Activated naive CD8-positive, alpha-beta T cell (primary cell): Measurements from ENCODE around the gene MIPEP.

ENCODE experiments used
- H3K27ac Mint-ChIP-seq: one replicate; pipeline ENCODE4 v1.8.0; 2021; ENCODE audit warnings: mixed read lengths
- H3K27me3 Mint-ChIP-seq: one replicate; pipeline ENCODE4 v1.8.0; 2021; ENCODE audit warnings: mixed read lengths
- H3K36me3 Mint-ChIP-seq: one replicate; pipeline ENCODE4 v1.8.0; 2021; ENCODE audit warnings: mixed read lengths
- H3K4me1 Mint-ChIP-seq: one replicate; pipeline ENCODE4 v1.8.0; 2021; ENCODE audit warnings: low read depth, mixed read lengths
- H3K4me3 Mint-ChIP-seq: one replicate; pipeline ENCODE4 v1.8.0; 2021; ENCODE audit warnings: mild to moderate bottlenecking, mixed read lengths
- H3K9me3 Mint-ChIP-seq: one replicate; pipeline ENCODE4 v1.8.0; 2021; ENCODE audit warnings: low read depth, mixed read lengths

The MIPEP gene

DNA sequence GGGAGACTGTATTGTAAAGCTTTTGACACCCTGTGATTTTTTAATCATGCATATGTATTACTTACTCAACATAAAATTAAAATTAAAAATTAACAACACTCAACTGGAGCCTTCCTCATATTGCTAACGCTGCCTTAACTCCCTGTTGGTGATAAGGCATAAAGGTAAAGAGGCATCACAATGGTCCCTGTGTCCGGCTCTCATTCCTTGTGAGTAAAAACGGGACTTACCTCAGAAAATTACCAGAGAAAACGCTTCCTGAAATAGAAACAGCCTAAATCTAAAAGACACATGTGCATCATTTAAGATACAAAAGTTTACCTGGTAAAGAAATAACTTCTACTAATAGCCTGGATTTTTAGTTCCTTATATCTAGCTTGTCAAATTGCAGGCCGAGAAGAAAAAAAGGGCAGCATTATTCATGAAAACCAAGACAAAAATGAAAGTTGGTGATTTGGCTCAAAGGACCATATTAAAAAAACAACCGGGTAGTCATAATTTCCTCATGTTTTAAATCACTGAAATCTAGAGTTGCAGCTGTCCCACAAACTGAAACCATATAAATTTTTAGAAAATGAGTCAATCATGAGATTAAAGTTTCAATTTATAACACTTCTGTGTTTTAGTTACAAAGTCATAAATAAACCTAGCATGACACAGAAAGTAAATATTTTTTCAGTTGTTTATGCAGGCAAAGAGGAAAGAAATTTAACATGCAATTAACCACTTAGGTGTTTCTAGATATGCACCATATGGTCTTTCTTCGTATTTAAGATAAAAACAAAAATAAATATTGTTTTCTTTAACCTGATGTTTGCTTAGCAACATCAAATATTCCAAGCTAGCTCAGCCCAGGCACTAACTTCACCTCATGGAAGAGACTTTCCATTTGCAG is 94.7 kb downstream of the MIPEP start:
- Mint-ChIP-seq H3K36me3 (peaks cover 26% of the 10 kb centered on the region), H3K4me1 (peaks cover 4% of the 10 kb centered on the region), H3K9me3 (no peaks in the 10 kb centered on the region), H3K27me3 (no peaks in the 10 kb centered on the region), H3K4me3 (no peak overlapping the region), H3K27ac (no peak overlapping the region)

DNA sequence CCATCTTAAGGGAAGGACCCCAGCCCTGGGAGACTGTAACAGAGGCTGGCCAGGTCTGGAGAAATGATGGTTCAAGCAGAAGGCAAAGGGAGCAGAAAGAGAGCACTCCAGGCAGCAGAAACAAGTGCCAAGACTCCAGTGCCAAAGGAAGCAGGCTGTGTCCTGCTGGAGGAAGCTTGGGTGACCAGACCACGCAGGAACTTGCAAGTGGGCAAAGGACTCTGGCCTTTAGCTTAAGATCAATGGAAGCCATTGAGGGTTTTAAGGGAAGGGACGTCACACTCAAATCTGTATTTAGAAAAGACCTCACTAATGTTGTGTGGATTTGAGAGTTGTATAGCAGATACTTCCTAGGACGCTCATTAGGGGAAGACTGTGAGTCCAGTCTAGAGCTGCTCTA is 95.5 kb downstream of the MIPEP start:
- Mint-ChIP-seq H3K27me3 (no peaks in the 10 kb centered on the region), H3K4me3 (no peak overlapping the region), H3K27ac (no peak overlapping the region), H3K36me3 (peaks cover 25% of the 10 kb centered on the region), H3K4me1 (peaks cover 3% of the 10 kb centered on the region), H3K9me3 (no peaks in the 10 kb centered on the region)

DNA sequence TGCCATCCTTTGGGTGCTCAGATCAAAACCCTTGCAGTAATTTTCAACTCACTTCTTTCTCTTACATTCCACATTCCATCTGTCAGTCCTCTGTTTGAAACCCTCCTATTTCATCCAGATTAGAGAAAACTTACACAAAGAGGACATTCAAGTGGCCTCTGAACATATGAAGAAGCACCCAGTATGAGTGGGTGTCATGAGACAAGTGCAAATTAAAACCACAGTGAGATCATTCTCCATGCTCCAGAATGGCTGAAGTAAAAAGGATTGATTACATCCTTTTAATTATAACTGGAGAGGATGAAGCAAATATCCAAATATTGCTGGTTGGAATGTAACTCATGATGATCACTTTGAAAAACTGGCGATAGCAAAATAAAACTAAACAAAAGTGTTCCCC is 96.5 kb downstream of the MIPEP start:
- Mint-ChIP-seq H3K9me3 (no peaks in the 10 kb centered on the region), H3K27ac (no peak overlapping the region), H3K4me1 (no peaks in the 10 kb centered on the region), H3K4me3 (no peak overlapping the region), H3K36me3 (peaks cover 20% of the 10 kb centered on the region), H3K27me3 (no peaks in the 10 kb centered on the region)

DNA sequence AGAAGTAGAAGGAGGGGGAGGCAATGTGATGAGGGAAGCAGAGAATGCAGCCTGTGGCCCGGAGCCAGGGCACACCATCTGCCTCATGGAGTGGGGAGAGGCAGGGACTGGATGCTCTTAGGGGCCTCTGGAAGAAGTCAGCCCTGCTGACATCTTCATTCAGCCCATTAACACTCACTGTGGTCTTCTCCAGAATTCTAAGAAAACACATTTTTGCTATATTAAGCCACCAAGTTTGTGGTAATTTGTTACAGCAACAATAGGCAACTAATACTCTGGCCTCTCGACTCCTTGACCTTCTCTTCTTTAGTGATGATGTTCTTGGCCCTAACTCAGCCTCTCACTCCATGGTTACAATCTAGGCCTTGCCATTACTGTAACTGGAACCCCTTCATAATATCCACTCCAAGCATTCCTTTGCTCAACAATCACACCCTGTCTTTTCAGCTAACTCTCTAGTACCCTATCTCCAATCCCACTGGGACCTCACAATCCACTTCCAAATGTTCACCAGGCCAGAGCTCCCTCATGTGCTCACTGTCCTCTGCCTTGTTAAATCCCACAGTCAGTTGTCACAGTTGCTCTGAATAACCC is 98.5 kb downstream of the MIPEP start:
- Mint-ChIP-seq H3K36me3 (peaks cover 17% of the 10 kb centered on the region), H3K27ac (no peak overlapping the region), H3K9me3 (no peaks in the 10 kb centered on the region), H3K27me3 (no peaks in the 10 kb centered on the region), H3K4me1 (no peaks in the 10 kb centered on the region), H3K4me3 (no peak overlapping the region)

DNA sequence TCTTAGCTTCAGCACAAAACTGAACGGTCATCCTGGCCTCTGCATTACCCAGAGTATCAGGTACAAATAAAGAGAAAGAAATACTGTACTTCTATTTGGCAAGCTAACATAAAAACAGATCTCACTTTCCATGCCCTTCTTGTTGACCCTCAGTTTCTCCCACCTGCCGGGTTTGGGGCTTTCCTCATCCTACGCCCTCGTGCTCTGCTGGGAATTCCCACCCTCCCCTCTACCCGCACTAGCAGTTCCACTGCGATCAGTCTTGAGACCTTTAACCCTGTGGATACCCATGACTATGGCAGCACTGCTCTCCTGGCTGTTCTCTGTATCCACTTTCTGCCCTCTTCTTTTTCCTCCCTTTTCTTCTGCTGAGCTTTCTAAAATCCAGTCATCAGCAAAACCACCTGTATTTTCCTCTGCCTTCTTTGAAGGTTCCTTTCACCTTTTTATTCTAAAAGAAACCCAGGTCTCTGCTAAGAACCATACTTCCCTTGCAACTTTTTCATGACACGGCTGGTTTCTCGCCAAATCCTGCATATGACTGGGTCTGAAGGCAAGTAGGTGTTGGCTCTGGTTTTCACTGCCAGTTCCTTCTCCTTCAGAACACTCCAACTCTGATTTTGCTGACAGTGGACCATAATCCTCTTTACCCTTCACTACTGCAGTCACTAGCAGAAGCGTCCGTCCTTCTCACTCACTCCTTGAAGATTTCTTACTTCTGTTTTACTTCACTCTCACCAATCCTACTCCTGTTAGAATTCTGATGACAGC is 99.4 kb downstream of the MIPEP start:
- Mint-ChIP-seq H3K4me1 (no peaks in the 10 kb centered on the region), H3K4me3 (no peak overlapping the region), H3K36me3 (peaks cover 21% of the 10 kb centered on the region), H3K9me3 (no peaks in the 10 kb centered on the region), H3K27me3 (no peaks in the 10 kb centered on the region), H3K27ac (no peak overlapping the region)

DNA sequence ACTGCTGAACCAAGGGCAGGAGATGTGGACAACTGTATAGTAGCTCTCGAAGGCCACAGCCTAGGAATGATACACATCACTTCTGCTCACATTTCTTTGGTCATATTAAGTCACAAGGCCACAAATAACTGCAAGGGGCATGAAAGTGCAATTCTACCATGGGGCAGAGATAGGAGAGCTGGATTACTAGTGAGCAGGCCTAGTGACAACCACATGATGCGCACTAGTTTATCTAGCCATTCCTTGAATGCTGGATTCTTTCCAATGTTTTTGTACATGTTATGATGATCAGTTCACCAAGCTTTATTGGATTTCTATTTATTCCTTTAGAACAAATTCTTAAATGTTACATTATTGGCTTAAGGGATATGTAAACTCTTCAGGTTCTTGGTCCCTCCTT is 100.7 kb downstream of the MIPEP start:
- no peak overlapping the region for H3K4me3 Mint-ChIP-seq

DNA sequence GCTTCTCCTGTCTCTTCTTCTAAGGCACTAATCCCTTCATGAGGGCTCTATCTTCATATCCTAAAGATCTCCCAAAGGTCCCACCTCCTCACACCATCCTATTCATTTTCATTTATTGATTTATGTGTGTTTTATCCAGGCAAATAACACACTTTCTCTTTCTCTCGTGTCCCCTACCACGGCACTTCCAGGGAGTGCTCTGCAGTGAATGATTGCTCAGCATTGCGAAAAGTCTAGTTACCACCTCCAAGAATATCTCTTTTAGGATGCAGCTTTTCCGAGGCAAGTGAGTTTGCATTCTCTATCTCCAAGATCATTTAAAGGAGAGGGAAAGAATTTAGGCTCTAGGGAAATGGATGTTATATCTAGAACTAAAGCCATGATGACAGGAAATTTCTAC is 101.7 kb downstream of the MIPEP start:
- peaks cover 11% of the 10 kb centered on the region for H3K36me3 Mint-ChIP-seq
- H3K27ac Mint-ChIP-seq: no peak overlapping the region
- no peak overlapping the region for H3K4me3 Mint-ChIP-seq
- H3K27me3 Mint-ChIP-seq: no peaks in the 10 kb centered on the region
- H3K4me1 Mint-ChIP-seq: no peaks in the 10 kb centered on the region
- H3K9me3 Mint-ChIP-seq: no peaks in the 10 kb centered on the region

More for the DNA sequence above, 100.7 kb downstream of the MIPEP start:
- Mint-ChIP-seq H3K27me3 (no peaks in the 10 kb centered on the region), H3K27ac (no peak overlapping the region), H3K36me3 (peaks cover 15% of the 10 kb centered on the region), H3K4me1 (no peaks in the 10 kb centered on the region), H3K9me3 (no peaks in the 10 kb centered on the region)

DNA sequence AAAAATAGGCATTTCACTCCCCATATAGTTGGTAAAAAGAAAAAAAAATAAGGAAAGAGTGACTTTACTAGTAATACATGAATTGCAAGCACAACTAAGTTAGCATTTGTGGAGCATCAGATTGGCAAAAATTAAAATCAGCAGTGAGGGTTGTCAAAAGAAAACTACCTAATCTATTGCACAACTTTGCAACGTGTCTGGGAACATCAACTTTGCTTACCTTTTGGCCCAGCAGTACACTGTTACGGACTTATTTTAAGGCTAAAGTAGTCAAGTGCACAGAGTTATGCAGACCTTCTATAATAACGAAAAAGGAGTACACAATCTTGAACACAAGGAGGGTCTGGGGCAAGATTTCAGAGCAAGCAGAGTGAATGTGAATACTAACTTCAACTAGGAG is 102.6 kb downstream of the MIPEP start:
- Mint-ChIP-seq H3K4me1 (no peaks in the 10 kb centered on the region), H3K9me3 (no peaks in the 10 kb centered on the region), H3K4me3 (no peak overlapping the region), H3K27ac (no peak overlapping the region), H3K27me3 (no peaks in the 10 kb centered on the region), H3K36me3 (peaks cover 11% of the 10 kb centered on the region)

DNA sequence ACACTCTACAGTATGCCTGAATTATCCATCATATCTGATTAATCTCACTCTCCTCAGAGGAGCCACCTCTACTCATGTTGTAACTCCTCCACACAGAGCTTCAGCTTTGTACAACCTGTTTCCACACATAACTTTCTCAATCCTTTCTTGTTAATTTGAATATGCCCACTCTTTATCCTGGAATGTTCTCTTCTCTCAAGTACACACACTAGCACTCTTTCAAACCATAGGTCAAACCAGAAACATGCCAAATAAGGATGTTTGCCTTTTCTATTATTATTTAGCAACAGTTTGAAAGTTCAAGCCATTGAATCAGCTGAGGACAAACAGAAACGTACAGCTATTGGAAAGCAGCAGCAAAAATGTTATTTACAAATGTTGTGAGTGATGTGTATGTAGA is 110.3 kb downstream of the MIPEP start:
- Mint-ChIP-seq H3K4me3 (no peak overlapping the region), H3K4me1 (peaks cover 13% of the 10 kb centered on the region), H3K27me3 (no peaks in the 10 kb centered on the region), H3K9me3 (no peaks in the 10 kb centered on the region), H3K27ac (no peak overlapping the region), H3K36me3 (peaks cover 14% of the 10 kb centered on the region)

DNA sequence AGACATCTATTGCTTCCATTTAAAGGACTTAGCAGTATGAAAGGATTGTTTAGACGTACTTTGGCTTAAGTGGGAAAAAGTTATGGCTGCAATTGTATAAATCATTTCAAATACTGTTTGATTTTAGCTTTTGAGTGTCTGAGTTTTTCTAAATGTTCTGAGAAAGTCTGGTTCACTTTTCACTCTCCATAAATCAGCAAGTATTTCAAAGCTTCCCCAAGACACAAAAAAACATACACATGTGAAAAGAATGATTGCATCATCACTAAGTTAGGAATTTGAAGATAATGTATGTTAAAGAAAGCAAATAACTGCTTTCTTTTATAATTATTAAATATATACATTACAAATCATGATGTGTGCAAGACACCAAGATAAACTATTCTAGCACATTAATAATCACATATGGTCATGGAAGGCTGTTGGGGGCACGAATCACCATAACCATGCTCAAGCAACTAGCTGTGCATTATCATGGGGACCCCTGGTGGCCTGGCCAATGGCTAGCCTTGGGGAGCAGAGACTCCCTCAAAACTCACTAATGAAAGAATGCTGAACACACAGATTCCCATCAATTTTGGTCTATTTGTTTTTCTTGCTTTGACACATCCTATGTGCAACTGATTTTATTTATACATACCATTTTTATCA is 111.1 kb downstream of the MIPEP start:
- H3K27me3 Mint-ChIP-seq: no peaks in the 10 kb centered on the region
- no peaks in the 10 kb centered on the region for H3K9me3 Mint-ChIP-seq
- no peak overlapping the region for H3K27ac Mint-ChIP-seq
- H3K4me3 Mint-ChIP-seq: no peak overlapping the region
- H3K4me1 Mint-ChIP-seq: peaks cover 13% of the 10 kb centered on the region
- peaks cover 14% of the 10 kb centered on the region for H3K36me3 Mint-ChIP-seq

DNA sequence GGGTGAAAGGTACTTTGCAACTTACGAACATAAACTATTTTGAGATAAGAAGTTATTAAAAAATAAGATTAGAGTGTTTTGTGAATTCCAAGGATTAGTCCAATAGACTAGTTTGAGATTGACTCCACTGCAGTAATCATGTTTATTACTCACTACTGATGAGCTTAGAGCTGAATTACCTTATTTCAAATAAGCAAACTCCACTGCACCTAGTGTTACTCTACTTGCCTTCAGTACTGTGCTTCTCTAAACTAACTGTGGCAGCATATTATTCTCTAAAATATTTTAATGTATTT is 111.7 kb downstream of the MIPEP start:
- Mint-ChIP-seq H3K4me3 (no peak overlapping the region), H3K27ac (no peak overlapping the region), H3K4me1 (peaks cover 13% of the 10 kb centered on the region)

DNA sequence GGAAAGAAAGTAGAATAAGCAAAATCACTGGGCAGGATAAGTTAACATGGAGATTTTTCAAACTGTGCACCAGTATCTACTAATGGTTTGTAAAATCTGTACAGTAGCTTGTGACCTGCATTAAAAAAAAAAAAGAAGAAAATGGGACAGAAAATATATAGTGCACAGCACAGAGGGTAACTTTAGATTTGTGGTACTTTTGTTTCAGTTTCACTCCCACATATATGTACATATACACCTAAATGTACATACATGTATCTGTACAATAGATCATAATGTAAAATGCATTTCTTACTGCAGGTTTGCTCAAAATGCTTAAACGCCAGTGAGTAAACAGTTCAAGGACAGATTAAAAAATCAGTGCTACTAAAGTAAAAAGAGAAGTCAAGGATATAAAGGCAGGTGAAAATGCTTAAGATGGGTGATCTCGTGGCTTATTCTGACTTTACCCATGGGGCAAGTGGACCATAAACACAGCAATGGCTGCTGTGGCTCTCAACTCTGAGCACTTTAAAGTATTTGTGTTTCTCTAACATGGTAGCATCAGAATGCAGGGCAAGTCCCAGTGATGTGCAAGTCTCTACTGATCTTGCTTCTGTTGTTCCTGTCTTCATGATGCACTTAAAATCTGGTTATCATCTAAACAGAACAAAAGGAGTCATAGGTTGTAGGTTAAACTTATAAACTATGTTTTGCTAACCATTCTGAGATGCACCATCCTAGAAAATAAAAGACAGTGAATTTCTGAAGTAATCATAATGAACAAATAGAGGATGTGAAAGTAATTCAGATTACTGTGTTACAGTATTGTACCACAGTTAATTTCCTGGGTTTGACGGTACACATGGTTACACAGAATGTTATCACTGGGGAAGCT is 112.3 kb downstream of the MIPEP start:
- peaks cover 13% of the 10 kb centered on the region for H3K4me1 Mint-ChIP-seq
- H3K27me3 Mint-ChIP-seq: no peaks in the 10 kb centered on the region
- no peaks in the 10 kb centered on the region for H3K9me3 Mint-ChIP-seq
- H3K36me3 Mint-ChIP-seq: peaks cover 14% of the 10 kb centered on the region
- no peak overlapping the region for H3K4me3 Mint-ChIP-seq
- no peak overlapping the region for H3K27ac Mint-ChIP-seq

More for the DNA sequence above, 111.7 kb downstream of the MIPEP start:
- H3K36me3 Mint-ChIP-seq: peaks cover 14% of the 10 kb centered on the region
- no peaks in the 10 kb centered on the region for H3K9me3 Mint-ChIP-seq
- H3K27me3 Mint-ChIP-seq: no peaks in the 10 kb centered on the region

DNA sequence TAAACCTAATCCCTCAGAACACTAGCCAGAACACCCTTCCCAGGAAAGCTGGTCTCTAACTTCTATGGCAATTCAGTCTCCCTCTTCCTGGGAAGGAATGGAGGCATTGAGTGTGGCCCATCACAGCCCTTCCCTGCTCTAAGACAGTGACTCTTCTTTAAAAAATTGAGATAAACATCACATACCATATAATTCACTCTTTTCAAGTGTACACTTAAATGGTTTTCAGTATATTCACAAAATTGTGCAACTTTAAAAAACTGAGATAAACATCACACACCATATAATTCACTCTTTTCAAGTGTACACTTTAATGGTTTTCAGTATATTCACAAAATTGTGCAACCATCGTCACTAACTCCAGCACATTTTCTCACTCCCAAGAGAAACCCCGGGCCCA is 116.5 kb downstream of the MIPEP start:
- Mint-ChIP-seq H3K27ac (no peak overlapping the region), H3K4me3 (no peak overlapping the region), H3K4me1 (peaks cover 8% of the 10 kb centered on the region), H3K9me3 (no peaks in the 10 kb centered on the region), H3K27me3 (no peaks in the 10 kb centered on the region), H3K36me3 (peaks cover 16% of the 10 kb centered on the region)

DNA sequence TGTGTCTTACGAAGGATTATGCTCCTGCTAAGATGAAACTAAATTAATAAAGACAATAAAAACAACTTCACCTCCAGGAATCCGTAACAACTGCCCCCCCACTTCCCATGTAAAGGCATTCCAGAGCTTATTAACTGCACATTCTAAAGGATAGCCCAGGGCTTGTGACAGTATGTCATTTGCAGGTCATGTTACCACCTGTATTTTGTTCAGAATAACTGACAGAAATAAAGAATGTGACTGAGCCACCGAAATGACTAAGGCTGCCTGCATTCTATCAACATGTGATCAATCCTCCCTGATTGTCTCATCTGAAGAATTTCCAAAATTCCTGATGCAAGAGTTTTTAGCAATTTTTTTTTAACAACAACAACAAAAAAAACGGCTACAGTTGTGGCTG is 117.2 kb downstream of the MIPEP start:
- H3K4me1 Mint-ChIP-seq: peaks cover 3% of the 10 kb centered on the region

More for the DNA sequence above, 117.2 kb downstream of the MIPEP start:
- no peak overlapping the region for H3K4me3 Mint-ChIP-seq
- no peaks in the 10 kb centered on the region for H3K27me3 Mint-ChIP-seq
- peaks cover 14% of the 10 kb centered on the region for H3K36me3 Mint-ChIP-seq
- no peak overlapping the region for H3K27ac Mint-ChIP-seq
- no peaks in the 10 kb centered on the region for H3K9me3 Mint-ChIP-seq
